HL-60 (cell line): ENCODE results near the gene DNASE1L3.

Experiments
- DNase-seq, 2 experiments: peaks; one replicate each; pipeline ENCODE4 v3.0.0-alpha.2; 2010 to 2020; ENCODE audit warnings: low read depth in 1 of 2, low spot score in 1 of 2
- H3K27ac ChIP-seq: fragments of 250-450 bp; sonication (Bioruptor Pico); replicated peaks from 2 replicates; pipeline ENCODE4 v1.5.1; 2020; ENCODE audit warnings: mild to moderate bottlenecking, moderate library complexity
- H3K27me3 ChIP-seq: fragments of 250-450 bp; sonication (Bioruptor Pico); 2 replicates; pipeline ENCODE4 v1.5.1; 2021; ENCODE audit warnings: mild to moderate bottlenecking, moderate library complexity; ENCODE audit not compliant: insufficient read depth, poor library complexity, severe bottlenecking
- H3K4me3 ChIP-seq: replicated peaks from 2 replicates; pipeline ENCODE4 v1.5.1; 2011; ENCODE audit warnings: mild to moderate bottlenecking, control low read depth, low read length; ENCODE audit not compliant: insufficient read depth
- GABPA ChIP-seq: IDR thresholded peaks from 2 replicates; pipeline ENCODE4 v1.6.1; 2012; ENCODE audit warnings: low read depth
- POLR2AphosphoS5 ChIP-seq: IDR thresholded peaks from 2 replicates; pipeline ENCODE4 v1.6.1; 2012; ENCODE audit warnings: low read depth
- SPI1 ChIP-seq: IDR thresholded peaks from 2 replicates; pipeline ENCODE4 v1.6.1; 2012; ENCODE audit warnings: low read depth, mild to moderate bottlenecking, borderline replicate concordance
- TF ChIP-seq, protein P1 (sequence below): IDR thresholded peaks from one replicate; pipeline ENCODE4 v1.5.1; 2011; ENCODE audit warnings: low read length, control low read depth, inconsistent platforms; ENCODE audit not compliant: insufficient read depth
- TF ChIP-seq, protein P2 (sequence below): IDR thresholded peaks from 2 replicates; pipeline ENCODE4 v1.6.1; 2012; ENCODE audit warnings: low read depth; ENCODE audit not compliant: insufficient replicate concordance

The DNASE1L3 gene

DNA sequence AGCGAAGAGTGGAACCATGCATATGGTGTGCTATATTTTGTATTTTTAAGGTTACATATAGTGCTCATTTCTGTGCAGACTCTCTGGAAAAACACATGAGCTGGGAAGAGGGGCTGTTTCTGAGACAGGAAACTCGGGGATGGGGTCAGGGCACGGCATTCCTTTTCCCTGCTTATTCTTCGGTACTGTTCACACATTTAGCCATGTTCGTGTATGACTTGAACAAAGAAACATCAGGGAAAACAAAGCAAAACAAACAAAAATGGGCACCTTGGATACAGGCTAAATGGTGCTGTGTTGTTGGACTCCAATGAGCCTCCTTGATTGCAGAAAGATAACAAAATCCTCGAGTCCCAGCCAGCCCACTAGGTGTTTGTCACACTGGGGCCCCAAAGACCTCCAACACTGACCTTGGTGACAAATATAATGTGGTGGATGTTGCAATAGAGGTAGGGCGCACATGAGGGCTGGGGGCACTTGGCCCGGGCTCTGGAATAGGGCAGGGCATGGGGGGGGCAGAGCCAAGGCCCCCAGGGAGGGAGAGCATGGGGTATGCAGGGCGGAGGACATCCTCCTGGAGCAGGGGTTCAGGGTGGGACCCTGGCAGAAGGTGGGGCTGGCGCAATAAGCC lies 19.3 kb downstream of the DNASE1L3 start:
- Histone ChIP-seq H3K27ac (no peak overlapping the region), H3K27me3 (no peaks in the 10 kb centered on the region), H3K4me3 (no peak overlapping the region)
- no peak for TF ChIP-seq SPI1
- no peak for TF ChIP-seq POLR2AphosphoS5
- TF ChIP-seq GABPA = no peak
- TF ChIP-seq, protein P1, sequence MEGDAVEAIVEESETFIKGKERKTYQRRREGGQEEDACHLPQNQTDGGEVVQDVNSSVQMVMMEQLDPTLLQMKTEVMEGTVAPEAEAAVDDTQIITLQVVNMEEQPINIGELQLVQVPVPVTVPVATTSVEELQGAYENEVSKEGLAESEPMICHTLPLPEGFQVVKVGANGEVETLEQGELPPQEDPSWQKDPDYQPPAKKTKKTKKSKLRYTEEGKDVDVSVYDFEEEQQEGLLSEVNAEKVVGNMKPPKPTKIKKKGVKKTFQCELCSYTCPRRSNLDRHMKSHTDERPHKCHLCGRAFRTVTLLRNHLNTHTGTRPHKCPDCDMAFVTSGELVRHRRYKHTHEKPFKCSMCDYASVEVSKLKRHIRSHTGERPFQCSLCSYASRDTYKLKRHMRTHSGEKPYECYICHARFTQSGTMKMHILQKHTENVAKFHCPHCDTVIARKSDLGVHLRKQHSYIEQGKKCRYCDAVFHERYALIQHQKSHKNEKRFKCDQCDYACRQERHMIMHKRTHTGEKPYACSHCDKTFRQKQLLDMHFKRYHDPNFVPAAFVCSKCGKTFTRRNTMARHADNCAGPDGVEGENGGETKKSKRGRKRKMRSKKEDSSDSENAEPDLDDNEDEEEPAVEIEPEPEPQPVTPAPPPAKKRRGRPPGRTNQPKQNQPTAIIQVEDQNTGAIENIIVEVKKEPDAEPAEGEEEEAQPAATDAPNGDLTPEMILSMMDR = no peak
- TF ChIP-seq, protein P2, sequence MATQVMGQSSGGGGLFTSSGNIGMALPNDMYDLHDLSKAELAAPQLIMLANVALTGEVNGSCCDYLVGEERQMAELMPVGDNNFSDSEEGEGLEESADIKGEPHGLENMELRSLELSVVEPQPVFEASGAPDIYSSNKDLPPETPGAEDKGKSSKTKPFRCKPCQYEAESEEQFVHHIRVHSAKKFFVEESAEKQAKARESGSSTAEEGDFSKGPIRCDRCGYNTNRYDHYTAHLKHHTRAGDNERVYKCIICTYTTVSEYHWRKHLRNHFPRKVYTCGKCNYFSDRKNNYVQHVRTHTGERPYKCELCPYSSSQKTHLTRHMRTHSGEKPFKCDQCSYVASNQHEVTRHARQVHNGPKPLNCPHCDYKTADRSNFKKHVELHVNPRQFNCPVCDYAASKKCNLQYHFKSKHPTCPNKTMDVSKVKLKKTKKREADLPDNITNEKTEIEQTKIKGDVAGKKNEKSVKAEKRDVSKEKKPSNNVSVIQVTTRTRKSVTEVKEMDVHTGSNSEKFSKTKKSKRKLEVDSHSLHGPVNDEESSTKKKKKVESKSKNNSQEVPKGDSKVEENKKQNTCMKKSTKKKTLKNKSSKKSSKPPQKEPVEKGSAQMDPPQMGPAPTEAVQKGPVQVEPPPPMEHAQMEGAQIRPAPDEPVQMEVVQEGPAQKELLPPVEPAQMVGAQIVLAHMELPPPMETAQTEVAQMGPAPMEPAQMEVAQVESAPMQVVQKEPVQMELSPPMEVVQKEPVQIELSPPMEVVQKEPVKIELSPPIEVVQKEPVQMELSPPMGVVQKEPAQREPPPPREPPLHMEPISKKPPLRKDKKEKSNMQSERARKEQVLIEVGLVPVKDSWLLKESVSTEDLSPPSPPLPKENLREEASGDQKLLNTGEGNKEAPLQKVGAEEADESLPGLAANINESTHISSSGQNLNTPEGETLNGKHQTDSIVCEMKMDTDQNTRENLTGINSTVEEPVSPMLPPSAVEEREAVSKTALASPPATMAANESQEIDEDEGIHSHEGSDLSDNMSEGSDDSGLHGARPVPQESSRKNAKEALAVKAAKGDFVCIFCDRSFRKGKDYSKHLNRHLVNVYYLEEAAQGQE = no peak
- DNase-seq = no peak

DNA sequence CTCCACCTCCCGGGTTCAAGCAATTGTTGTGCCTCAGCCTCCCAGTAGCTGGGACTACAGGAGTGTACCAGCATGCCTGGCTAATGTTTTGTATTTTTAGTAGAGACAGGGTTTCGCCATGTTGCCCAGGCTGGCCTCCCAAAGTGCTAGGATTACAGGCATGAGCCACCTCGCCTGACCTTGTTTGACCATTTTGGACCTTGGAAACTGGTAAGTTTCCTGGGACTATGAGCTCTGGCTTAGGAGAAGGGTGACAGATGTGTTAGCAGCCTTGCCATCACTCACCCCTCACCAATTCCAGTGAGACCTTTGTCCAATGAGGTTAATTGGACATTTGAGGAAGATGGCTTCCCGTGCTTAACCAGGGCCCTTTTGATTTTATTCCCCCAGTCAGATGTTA lies 19.9 kb downstream of the DNASE1L3 start:
- no peaks in the 10 kb centered on the region for H3K27me3 ChIP-seq
- DNase-seq = no peak
- no peak overlapping the region for H3K4me3 ChIP-seq
- TF ChIP-seq, protein P2 = no peak
- TF ChIP-seq, protein P1 = no peak
- TF ChIP-seq POLR2AphosphoS5 (no peak), SPI1 (no peak), GABPA (no peak)
- H3K27ac ChIP-seq = no peak overlapping the region

DNA sequence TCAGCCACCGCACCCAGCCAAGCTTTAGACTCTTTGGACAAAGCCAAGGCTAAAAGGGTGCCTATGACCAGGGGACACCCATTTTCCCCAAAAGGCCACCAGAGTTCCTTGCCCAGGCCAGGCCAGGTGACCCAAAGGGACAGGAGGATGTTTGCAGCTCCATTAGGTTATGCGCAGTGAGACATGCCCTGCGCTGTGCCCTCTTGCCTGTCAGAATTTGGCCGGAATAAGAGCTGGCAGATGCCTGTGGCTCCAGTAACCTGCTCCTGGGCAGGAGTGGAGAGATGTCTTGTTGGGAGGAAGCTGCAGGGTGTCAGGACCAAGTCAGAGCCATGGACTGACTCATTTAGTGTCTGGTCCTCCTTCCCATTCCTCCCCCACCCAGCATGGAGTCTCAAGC lies 20.5 kb downstream of the DNASE1L3 start:
- no peak for DNase-seq
- H3K27ac ChIP-seq = no peak overlapping the region
- H3K27me3 ChIP-seq = no peaks in the 10 kb centered on the region
- TF ChIP-seq, protein P1 = no peak
- TF ChIP-seq POLR2AphosphoS5 = no peak
- TF ChIP-seq GABPA = no peak
- no peak overlapping the region for H3K4me3 ChIP-seq

DNA sequence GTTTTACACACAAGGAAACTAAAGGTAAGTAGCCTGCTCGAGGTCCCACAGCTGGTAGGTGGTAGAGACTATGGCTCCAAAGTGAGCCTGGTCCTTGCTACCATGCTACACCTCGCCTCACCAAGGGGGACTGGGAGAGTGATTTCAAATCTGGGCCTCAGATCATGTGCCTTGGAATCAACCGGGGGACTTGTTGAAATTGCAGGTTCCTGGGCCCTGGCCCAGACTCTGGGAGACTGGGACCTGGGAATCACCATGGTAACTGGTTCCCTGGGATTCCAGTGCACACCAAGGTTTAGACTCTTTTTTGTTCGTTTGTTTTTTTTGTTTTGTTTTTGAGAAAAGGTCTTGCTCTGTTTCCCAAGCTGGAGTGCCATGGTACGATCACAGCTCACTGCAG lies 21.1 kb downstream of the DNASE1L3 start:
- TF ChIP-seq GABPA (no peak), POLR2AphosphoS5 (no peak), SPI1 (no peak)
- TF ChIP-seq, protein P2 = no peak
- TF ChIP-seq, protein P1 = no peak
- no peak overlapping the region for H3K4me3 ChIP-seq
- DNase-seq = no peak
- no peak overlapping the region for H3K27ac ChIP-seq
- H3K27me3 ChIP-seq = no peaks in the 10 kb centered on the region
